NCI-H1436 treated with DMSO at 0.1 percent for 48 hours (cell line): Measurements from ENCODE around the gene TRIM66.

Experiments used
- DNase-seq: peaks from one replicate; lab custom pipeline; 2025; lab: John Stamatoyannopoulos, UW

TRIM66 gene

GRCh38 chr11:8654503-8654902 lies 28.0 kb downstream of the TRIM66 start:
- DNase-seq: no peak

GRCh38 chr11:8652140-8652539 lies 30.3 kb downstream of the TRIM66 start:
- no peak for DNase-seq

GRCh38 chr11:8650401-8650990 lies 32.0 kb downstream of the TRIM66 start:
- no peak for DNase-seq

GRCh38 chr11:8649361-8649760 lies 33.1 kb downstream of the TRIM66 start:
- no peak for DNase-seq

- no peak for DNase-seq
Measured at GRCh38 chr11:8646873-8647272, 35.6 kb downstream of the TRIM66 start.

DNA sequence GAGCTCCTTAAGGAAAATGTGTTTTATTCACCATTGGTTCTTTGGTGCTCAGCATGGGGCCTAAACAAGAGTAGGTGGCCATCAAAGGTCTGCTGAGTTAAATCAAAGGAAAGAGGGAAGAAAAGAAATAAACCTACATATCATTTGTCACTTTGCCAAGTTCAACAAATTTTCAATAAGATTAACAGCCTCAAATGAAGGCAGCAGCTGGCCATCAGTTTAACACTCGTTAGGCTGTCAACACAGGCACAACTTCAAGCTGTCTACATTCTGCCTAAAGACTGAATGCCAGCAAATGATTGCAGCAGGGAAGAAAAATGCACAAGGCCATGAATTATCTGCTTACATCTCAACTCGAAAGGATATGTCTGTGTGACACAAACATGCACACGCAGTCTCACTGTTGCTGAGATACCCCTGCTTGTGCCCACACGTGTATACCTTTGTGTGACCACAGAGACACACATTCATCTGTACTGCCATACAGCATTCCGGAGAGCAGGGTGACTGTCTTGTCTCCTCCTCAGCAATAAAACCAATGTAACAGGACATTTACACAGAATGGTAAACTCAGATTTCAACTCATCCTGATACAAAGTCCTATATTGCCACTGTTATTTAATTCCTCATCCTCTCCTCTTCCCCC lies 40.1 kb downstream of the TRIM66 start:
- DNase-seq: no peak

DNA sequence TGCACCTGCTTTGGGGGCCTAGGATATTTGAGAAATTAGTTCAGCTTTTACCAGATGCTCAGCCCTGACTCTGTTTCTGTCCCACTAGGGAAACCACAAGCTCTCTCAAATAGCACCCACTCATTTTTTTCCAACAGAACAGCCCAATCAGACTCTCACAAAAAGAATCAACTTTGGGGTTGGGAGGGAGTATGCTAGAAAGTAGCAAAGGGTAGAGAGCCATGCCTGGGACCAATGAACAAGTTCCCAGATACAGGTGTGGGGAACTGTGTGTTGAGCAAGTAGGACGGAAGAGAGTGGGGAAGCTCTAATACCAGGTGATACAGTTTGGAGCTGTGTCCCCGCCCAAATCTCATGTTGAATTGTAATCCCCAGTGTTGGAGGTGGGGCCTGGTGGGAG lies 41.1 kb downstream of the TRIM66 start:
- no peak for DNase-seq

- no peak for DNase-seq
Measured at GRCh38 chr11:8640267-8640906, 42.1 kb downstream of the TRIM66 start.

DNA sequence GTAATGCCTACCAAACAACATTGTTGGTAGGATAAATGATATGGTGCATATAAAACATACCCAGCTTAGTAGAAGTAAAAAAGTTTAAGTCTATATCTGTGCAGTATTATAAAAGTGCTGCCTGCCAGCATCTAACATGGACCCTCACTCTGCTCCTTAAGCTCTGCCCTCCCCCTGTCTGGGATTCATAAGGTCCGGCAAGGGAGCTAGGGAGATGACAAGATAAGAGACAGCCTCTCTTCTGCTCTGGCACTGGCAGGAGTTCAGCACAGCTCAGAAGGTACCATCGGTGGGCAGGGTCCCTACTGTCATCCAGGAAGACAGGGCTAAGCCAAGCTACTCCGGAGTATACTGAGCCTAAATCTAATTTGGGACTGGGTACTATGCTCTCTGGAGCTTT lies 42.8 kb downstream of the TRIM66 start:
- DNase-seq: no peak

DNA sequence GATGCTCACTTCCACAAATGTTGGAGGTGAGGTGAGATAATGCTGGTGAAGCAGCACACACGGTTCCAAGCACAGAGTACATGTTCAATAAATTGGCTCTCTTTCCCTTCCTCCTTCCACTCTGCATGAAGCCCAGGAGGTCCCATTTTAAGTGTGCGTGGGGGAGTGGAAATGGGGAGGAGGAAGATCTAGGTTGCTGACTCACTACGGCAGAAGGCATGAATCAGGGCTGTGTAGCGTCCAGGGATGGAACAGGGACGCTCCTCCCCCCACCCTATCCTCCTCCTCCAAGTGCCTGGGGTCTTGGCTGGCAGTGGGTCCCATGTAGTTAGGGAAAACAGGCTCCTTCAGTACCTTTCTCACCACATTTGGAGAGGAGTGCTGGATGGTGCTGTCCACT lies 44.2 kb downstream of the TRIM66 start:
- DNase-seq: no peak

GRCh38 chr11:8636127-8636526 lies 46.3 kb downstream of the TRIM66 start:
- no peak for DNase-seq

DNA sequence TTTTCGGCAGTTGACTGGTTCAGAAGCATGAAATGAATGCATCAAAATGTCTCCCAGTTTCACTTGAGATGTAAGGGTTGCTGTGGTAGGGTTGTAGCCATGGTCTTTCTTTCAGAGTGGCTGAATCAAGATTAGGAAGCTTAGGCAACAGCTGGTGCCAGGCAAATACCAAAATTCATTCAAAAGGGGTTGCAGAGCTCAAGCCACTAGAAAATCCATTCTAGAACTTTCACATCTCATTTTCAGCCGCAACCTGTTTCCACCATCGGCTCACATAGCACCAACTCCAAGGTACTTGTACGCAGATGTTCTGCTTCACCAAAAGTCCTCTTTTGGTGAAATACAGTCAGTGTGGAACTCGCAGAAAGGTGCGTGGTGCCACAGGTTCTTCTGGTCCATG lies 48.0 kb downstream of the TRIM66 start:
- DNase-seq: no peak

DNA sequence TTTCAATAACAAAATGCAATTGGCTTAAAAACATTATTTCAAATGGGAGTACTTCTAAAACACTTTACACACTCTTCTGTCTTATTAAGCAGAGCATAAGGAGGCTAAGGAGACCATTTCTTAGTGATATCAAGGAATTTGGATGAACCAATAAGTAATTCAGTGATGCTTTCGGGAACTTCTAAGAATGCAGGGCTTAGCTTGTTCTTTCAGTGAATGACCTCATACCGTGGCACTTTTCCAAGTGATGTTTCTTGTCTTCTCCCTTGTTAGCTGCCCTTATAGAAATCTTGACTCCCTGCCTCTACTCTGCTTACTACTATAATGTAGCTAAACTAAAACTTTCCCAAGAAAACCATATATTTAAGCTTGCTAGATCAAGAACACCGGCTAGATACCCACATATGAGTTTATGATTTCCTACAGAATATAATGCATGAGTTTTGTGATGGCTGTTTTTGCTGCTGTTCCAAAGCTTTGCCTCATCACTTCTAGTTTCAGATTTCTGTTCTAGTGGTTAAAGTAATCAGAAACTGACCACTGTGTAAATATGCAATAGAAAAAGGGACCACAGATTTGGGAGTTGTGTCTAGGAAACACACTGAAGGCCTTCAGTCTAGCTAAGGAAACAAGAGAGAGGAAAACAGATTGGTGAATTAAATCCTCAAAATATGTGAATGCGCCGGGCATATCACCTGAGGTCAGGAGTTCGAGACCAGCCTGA lies 50.9 kb downstream of the TRIM66 start:
- DNase-seq: no peak

GRCh38 chr11:8624698-8625097 lies 57.8 kb downstream of the TRIM66 start:
- DNase-seq: no peak

DNA sequence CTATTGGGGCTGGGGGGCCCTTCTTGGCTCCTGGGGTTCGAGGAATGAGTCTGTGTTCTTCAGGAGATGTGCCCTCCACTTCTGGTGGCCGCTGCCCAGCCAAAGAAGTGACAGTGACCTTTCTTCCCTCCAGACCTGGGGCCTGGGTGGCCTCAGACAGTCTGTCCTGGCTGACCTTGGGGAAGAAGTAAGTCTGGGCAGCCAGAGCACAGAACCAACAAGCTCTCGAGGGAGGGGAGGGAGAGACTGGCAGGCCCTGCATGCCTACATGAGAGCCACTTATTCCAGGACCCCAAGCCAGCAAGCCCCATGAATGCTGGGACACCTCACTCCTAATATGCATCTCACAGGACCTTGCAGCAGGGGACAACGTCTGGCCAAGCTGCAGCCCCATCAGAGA lies 61.3 kb downstream of the TRIM66 start:
- DNase-seq: no peak

DNA sequence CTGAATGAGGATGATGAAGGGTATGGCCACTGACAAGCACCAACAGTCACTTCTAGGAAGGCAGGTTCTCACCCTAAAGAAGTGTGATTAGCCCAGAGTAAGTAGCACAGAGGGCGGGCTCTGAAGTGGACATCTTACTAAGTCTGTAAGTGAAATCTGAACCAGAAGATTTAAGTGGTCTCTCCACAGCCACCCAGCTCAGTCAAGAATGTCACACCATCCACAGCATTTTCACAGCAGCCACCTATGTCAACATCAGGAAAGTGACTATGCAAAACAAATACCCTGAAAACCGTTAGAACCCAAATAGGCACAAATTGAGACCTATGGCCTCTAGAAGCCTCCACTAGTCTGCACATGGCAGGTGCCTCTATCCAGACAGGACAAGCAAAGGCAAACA lies 65.4 kb downstream of the TRIM66 start:
- DNase-seq: no peak

DNA sequence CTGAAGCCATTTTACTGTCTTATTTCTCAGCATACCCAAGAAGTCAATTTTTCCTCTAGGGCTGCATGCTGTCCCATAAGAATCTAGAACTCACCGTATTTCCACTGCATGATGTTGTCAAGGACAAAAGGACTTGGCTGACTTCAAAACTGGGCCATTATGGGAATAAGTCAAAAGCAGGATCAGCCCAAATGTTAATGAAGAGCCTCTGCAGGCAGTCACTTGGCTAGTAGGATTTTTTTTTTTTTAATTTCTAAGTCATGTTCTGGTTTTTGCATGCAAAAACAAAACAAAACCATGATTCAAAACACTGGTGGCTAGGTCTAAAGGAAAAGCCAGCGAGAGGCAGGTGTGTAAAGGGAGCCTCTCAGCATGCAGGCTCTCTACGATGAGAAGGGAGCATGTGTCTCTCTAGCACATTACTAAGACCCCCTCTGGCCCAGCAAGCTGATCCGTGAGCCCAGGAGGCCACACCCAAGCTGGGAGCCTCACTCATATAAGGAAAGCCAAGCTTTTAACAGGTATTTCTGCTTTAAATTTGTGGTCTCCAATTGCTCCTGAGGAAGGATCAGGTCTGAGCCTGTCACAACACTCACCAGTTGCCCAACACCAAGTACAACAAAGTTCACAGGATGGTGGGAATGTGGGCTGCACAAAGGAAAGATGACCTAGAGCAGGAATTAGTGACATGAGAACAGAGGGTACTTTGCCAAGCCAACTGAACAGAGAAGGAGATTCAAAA lies 67.0 kb downstream of the TRIM66 start:
- no peak for DNase-seq

DNA sequence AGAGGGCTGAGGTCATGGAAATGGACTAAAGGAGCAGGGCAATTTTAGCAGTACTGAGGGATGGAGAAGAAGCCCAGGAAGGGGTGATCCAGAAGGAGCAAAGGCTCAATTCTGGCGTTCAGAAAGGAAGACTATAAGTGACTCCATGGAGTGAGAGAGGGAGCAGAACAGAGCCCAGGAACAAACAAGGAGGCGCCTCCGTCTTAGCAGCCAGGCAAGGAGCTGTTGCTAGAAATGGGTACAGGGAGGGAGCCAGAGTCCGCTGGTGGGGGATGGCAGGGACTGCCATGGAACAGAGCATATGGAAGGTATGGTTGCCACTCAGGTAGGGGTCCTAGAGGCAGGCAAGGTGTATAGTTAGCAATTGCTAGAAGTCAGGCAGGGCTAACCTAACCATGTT lies 68.0 kb downstream of the TRIM66 start:
- DNase-seq: no peak

DNA sequence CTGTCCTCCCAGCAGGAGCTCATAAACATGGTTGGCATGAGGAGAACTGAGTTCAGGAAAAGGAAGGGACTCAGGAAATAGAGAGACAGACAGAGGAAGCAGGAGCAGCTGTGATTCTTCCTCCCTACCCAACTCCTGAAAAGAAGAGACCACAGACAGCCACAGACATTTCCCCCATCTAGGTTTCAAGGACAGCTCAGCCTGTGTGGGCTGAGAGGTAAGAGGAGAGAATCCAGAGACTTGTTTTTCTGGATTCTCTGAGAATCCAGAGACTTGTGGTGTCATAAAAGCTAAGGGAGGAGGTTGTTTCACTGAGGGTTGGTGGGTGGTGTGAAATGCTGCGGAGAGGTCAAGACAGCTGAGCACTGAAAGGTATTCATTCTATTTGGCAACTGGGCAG lies 69.4 kb downstream of the TRIM66 start:
- no peak for DNase-seq

GRCh38 chr11:8612522-8612921 lies 69.9 kb downstream of the TRIM66 start:
- no peak for DNase-seq

- DNase-seq: no peak
Measured at GRCh38 chr11:8610532-8611116, 71.8 kb downstream of the TRIM66 start.

GRCh38 chr11:8608652-8609051 lies 73.8 kb downstream of the TRIM66 start:
- no peak for DNase-seq
